Upper lobe of right lung (tissue), 1 donor: ENCODE results near the gene LRMDA. TPM values are rescaled to one million over a fixed set of nuclear protein-coding genes. Genes with fewer than 3 reads are reported as not detected.
A peak's percentile ranks its signal among the peaks of the same experiment; 100 is the strongest.

ENCODE experiments used
- ATAC-seq: fragments of 200-7000 bp; cut with Tn5 transposase; one replicate; pipeline ENCODE4 v1.9.1; 2020; ENCODE audit warnings: mild to moderate bottlenecking, moderate library complexity
- DNase-seq: peaks from one replicate; pipeline ENCODE4 v3.0.0-alpha.2; 2020
- H3K27ac ChIP-seq: fragments of 200-600 bp; one replicate; pipeline ENCODE4 v1.8.0; 2022
- H3K27me3 ChIP-seq: fragments of 200-600 bp; one replicate; pipeline ENCODE4 v1.8.0; 2022; ENCODE audit warnings: mild to moderate bottlenecking
- H3K36me3 ChIP-seq: fragments of 200-600 bp; one replicate; pipeline ENCODE4 v1.8.0; 2022
- H3K4me1 ChIP-seq: fragments of 200-600 bp; one replicate; pipeline ENCODE4 v1.8.0; 2022
- H3K4me3 ChIP-seq: fragments of 200-600 bp; one replicate; pipeline ENCODE4 v1.8.0; 2022; ENCODE audit warnings: mild to moderate bottlenecking
- H3K9me3 ChIP-seq: fragments of 200-600 bp; one replicate; pipeline ENCODE4 v1.8.0; 2022
- intact Hi-C: fragments of 100-400 bp; cut with DNase I; formaldehyde crosslinking; loops from one replicate; pipeline ENCODE4 v1.11.0; 2022
- total RNA-seq: library from RNA; stranded (reverse); fragmentation: NEBNext Ultra II Directional; extraction: Animal tissue kit (Norgen Biotek cat#: 25700); gene quantifications from one replicate; pipeline ENCODE4 v1.2.1, GENCODE V29; 2021
- TF ChIP-seq, protein P1 (sequence below): fragments of 200-600 bp; IDR thresholded peaks from one replicate; pipeline ENCODE4 v1.8.0; 2022; ENCODE audit warnings: antibody characterized with exemption
- donor health status: DM: no; HTN: yes; CAD: no; lungs with severe emphysema.

The LRMDA gene
- total RNA-seq, 1 donor from 2014 or later: 20.0 TPM

GRCh38 chr10:76311752-76312636 is 880.6 kb downstream of the LRMDA start:
- Histone ChIP-seq H3K27me3 (no peaks in the 10 kb centered on the region), H3K4me3 (no peak overlapping the region), H3K9me3 (no peaks in the 10 kb centered on the region), H3K4me1 (peaks cover 23% of the 10 kb centered on the region), H3K36me3 (no peaks in the 10 kb centered on the region), H3K27ac (no peak overlapping the region)
- DNase-seq: peak; percentile 67
- intact Hi-C loops: no loop called here
- peak; percentile 92 for ATAC-seq
- TF ChIP-seq, protein P1, sequence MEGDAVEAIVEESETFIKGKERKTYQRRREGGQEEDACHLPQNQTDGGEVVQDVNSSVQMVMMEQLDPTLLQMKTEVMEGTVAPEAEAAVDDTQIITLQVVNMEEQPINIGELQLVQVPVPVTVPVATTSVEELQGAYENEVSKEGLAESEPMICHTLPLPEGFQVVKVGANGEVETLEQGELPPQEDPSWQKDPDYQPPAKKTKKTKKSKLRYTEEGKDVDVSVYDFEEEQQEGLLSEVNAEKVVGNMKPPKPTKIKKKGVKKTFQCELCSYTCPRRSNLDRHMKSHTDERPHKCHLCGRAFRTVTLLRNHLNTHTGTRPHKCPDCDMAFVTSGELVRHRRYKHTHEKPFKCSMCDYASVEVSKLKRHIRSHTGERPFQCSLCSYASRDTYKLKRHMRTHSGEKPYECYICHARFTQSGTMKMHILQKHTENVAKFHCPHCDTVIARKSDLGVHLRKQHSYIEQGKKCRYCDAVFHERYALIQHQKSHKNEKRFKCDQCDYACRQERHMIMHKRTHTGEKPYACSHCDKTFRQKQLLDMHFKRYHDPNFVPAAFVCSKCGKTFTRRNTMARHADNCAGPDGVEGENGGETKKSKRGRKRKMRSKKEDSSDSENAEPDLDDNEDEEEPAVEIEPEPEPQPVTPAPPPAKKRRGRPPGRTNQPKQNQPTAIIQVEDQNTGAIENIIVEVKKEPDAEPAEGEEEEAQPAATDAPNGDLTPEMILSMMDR: peak; percentile 64

GRCh38 chr10:76315240-76315639 is 883.8 kb downstream of the LRMDA start:
- Histone ChIP-seq H3K9me3 (no peaks in the 10 kb centered on the region), H3K27ac (no peak overlapping the region), H3K36me3 (no peaks in the 10 kb centered on the region), H3K27me3 (no peaks in the 10 kb centered on the region), H3K4me1 (peaks cover 6% of the 10 kb centered on the region), H3K4me3 (no peak overlapping the region)
- TF ChIP-seq, protein P1: no peak
- ATAC-seq: no peak
- intact Hi-C loops: no loop called here
- no peak for DNase-seq

DNA sequence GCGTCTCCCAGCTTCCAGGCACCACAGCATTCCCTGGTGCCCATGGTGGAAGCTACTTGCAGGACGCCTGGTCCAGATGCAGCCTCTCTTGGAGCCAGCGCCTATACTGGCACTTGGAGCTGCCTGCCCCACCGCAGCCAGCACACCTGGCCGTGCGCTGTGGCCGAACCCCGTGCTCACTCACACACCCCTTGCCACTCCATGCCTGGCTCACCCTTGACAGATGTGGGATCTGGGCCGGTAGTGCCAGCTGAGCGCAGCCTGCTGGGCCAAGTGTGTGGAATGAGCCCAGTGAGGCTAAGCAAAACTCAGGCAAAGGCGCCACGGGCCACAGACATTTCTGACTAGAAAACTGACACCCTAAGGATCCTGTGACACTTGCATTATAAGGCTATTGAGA is 884.8 kb downstream of the LRMDA start:
- ATAC-seq (no peak), DNase-seq (no peak)
- intact Hi-C loops: no loop called here
- H3K27me3 ChIP-seq: no peaks in the 10 kb centered on the region
- TF ChIP-seq, protein P1: no peak
- no peak overlapping the region for H3K27ac ChIP-seq
- no peaks in the 10 kb centered on the region for H3K9me3 ChIP-seq
- H3K36me3 ChIP-seq: no peaks in the 10 kb centered on the region
- peaks cover 6% of the 10 kb centered on the region for H3K4me1 ChIP-seq
- H3K4me3 ChIP-seq: no peak overlapping the region

GRCh38 chr10:76317078-76317477 is 885.7 kb downstream of the LRMDA start:
- no peaks in the 10 kb centered on the region for H3K27me3 ChIP-seq
- TF ChIP-seq, protein P1: no peak
- no peaks in the 10 kb centered on the region for H3K9me3 ChIP-seq
- no peak overlapping the region for H3K27ac ChIP-seq
- no peak for DNase-seq
- peaks cover 6% of the 10 kb centered on the region for H3K4me1 ChIP-seq
- H3K36me3 ChIP-seq: no peaks in the 10 kb centered on the region
- no peak overlapping the region for H3K4me3 ChIP-seq
- ATAC-seq: no peak
- intact Hi-C loops: no loop called here

- no peak overlapping the region for H3K4me3 ChIP-seq
- DNase-seq: no peak
- intact Hi-C loops: no loop called here
- no peak for ATAC-seq
- no peaks in the 10 kb centered on the region for H3K4me1 ChIP-seq
- no peaks in the 10 kb centered on the region for H3K36me3 ChIP-seq
- H3K9me3 ChIP-seq: no peaks in the 10 kb centered on the region
- H3K27ac ChIP-seq: no peak overlapping the region
- no peaks in the 10 kb centered on the region for H3K27me3 ChIP-seq
- TF ChIP-seq, protein P1: no peak
Measured at GRCh38 chr10:76318211-76318610, 886.8 kb downstream of the LRMDA start.
